A549 treated with AZD9567 at 1 μM for 4 hours (cell line): ENCODE results near the gene OR52L1. TPM values are rescaled to one million over a fixed set of nuclear protein-coding genes. Genes with fewer than 3 reads are reported as not detected.

Experiments used
- total RNA-seq: library from RNA; stranded (reverse); fragments of 200-300 nt; extraction: Qiagen RNA extraction; gene quantifications from 5 replicates; pipeline ENCODE4 v1.2.3, GENCODE V29; 2022; ENCODE audit not compliant: insufficient read depth

OR52L1 gene
- not detected in 5 replicates for total RNA-seq

GRCh38 chr11:5986885-5987284 is at the start of gene OR52L1:
OR52L1 (minus strand) TSS chr11:5986985; CDS start chr11:5986930, 55 bp downstream.

DNA sequence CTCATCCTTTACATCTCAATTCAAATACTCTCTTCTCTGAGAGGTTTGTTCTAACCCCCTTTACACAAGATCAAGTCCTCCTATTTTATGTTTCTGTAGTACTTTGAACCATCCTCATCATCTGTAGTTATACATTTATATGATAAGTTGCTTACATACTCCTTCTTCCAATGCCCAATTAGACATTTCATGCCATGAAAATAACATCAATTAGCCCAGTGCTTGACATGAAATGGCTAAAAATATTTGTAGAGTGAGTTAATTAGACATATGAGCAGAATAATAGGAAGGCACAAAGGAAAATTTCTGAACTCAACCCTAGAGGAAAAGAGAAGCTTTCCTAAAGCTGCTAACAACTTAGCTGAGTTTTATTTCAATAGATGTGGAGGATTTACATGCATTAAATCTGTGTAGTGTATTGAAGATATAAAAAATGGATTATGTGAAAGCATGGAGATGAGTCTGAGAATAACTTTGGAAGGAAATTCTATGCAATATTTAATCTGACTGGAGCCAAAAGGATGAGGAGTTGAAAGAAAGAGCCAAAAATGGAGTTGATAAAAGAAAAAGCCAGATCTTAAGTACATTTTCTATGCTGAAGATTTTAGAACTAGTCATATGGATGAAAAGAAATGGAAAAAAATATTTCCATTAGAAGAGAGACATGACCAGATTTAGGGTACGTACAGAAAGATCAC is 44.1 kb upstream of the OR52L1 start, which contains the start of gene OR56A1:
TSS of gene OR56A1 (minus strand) at position 51 of the 698 bp plus-strand sequence. CDS start 3,066 bp downstream, outside the sequence.

GRCh38 chr11:6006846-6007245 is 20.1 kb upstream of the OR52L1 start, which contains the start of gene OR56A4:
OR56A4 (minus strand) TSS chr11:6006946; CDS start chr11:6002992, 3,954 bp downstream.

DNA sequence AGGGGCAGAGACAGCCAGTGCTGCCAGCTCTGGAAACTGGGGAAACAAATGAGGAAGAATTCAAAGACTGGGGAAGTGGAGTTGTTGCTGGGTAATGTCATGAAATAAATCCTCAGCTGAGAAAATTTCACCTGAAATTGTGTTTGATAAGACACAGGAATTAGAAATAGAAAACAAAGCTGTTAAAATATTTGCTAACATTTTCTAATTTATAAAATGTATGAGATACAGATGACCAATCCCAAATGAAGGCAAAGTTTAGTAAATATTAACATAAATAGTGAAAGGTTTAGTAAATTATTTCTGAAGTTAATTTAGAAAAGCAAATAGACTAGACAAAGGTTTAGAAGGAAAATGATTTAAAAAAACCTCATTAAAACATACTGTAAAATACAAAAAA is 18.4 kb downstream of the OR52L1 start, which contains the start of gene OR56A5:
TSS of gene OR56A5 (minus strand) at position 101 of the 400 bp plus-strand sequence. CDS start at position 101, 0 bp downstream.

GRCh38 chr11:5941951-5942350 is 44.8 kb downstream of the OR52L1 start, which contains the start of gene OR56A3:
OR56A3 (plus strand) TSS chr11:5942251; CDS start chr11:5947347, 5,096 bp downstream.

Other genes starting within 250 kb of the OR52L1 start
- not detected in 5 replicates for gene OR52N4, start 232.7 kb downstream of the OR52L1 start, total RNA-seq
- not detected in 5 replicates for gene OR52N5, start 203.6 kb downstream of the OR52L1 start, total RNA-seq
- gene OR52N1, start 195.7 kb downstream of the OR52L1 start, total RNA-seq: not detected in 5 replicates
- not detected in 5 replicates for gene OR52N2, start 178.1 kb downstream of the OR52L1 start, total RNA-seq
- not detected in 5 replicates for gene OR52E6, start 145.1 kb downstream of the OR52L1 start, total RNA-seq
- not detected in 5 replicates for gene OR52E8, start 129.3 kb downstream of the OR52L1 start, total RNA-seq
- gene OR52E4, start 106.4 kb downstream of the OR52L1 start, total RNA-seq: not detected in 5 replicates
- not detected in 5 replicates for gene OR52E5, start 93.8 kb downstream of the OR52L1 start, total RNA-seq
- not detected in 5 replicates for gene OR56A3, start 44.7 kb downstream of the OR52L1 start, total RNA-seq
- not detected in 5 replicates for gene OR56A5, start 18.5 kb downstream of the OR52L1 start, total RNA-seq
- gene OR56A4, start 20.0 kb upstream of the OR52L1 start, total RNA-seq: not detected in 5 replicates
- gene OR56A1, start 43.8 kb upstream of the OR52L1 start, total RNA-seq: not detected in 5 replicates
- gene OR56B4, start 120.7 kb upstream of the OR52L1 start, total RNA-seq: not detected in 5 replicates
- not detected in 5 replicates for gene OR52B2, start 183.3 kb upstream of the OR52L1 start, total RNA-seq
- not detected in 5 replicates for gene OR52W1, start 212.2 kb upstream of the OR52L1 start, total RNA-seq
- gene C11orf42, start 218.6 kb upstream of the OR52L1 start, total RNA-seq: not detected in 5 replicates
- gene FHIP1B, start 247.7 kb upstream of the OR52L1 start, total RNA-seq: 6.4 to 21.9 TPM (median 20.8 TPM) in 5 replicates